Measurements from ENCODE around the gene SRRM5. TPM values are rescaled to one million over a fixed set of nuclear protein-coding genes. Genes with fewer than 3 reads are reported as not detected.

The SRRM5 gene, protein sequence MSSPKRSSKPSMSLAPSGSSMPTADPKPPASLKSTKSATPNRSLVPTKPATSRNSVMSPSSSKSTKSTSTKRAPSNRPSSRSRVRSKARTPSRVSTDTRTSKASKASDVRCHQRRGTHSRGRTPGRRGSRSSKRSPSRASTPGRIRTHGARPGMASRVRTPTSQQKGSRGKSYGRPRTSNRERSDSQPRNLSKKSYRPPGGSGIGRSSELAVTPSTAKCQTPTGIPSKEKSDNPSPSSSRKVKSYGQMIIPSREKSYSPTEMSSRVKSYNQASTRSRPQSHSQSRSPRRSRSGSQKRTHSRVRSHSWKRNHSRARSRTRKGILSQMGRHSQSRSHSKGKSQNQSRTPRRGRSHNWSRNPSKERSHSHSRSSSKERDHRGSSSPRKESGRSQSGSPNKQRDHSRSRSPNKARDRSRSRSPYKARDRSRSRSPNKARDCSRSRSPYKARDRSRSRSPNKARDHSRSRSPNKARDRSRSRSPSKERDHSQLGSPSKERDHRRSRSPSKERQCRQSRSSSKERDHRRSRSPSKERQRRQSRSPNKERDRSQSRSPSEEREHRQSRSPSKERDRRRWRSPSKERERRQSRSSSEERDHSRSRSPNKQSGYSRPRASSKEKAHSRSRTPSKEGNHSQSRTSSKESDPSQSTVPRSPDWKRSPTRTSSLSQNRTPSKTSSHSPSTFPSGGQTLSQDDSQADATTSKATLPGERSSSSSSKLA
- total RNA-seq: under 1 TPM in 6 of 9 donors, not detected in 3; 0.15 to 0.43 (median 0.18) TPM
- polyA plus RNA-seq: 1 to 10 TPM in 2 of 3 donors, under 1 TPM in 1; 0.53 to 4.7 (median 1.2) TPM
- long read RNA-seq, donor 1: 0 reads
- long read RNA-seq, donor 2, partial matches to known transcripts: 0 of 1 reads
- long read RNA-seq, donor 2, other reads (novel, unspliced or antisense): 0 of 1 reads
- long read RNA-seq, donor 3: 0 reads
- long read RNA-seq, donor 4: 0 reads
- long read RNA-seq, donor 5, partial matches to known transcripts: 0 of 2 reads
- long read RNA-seq, donor 5, other reads (novel, unspliced or antisense): 2 of 2 reads
- long read RNA-seq, donor 6: 0 reads
- long read RNA-seq, donor 7, partial matches to known transcripts: 45 of 45 reads
- long read RNA-seq, donor 7, other reads (novel, unspliced or antisense): 0 of 45 reads
- long read RNA-seq, donor 8, partial matches to known transcripts: 28 of 120 reads
- long read RNA-seq, donor 8, other reads (novel, unspliced or antisense): 91 of 120 reads
- long read RNA-seq, donor 9, partial matches to known transcripts: 69 of 71 reads
- long read RNA-seq, donor 9, other reads (novel, unspliced or antisense): 0 of 71 reads
- long read RNA-seq, donor 10, partial matches to known transcripts: 5 of 5 reads
- long read RNA-seq, donor 10, other reads (novel, unspliced or antisense): 0 of 5 reads

DNA sequence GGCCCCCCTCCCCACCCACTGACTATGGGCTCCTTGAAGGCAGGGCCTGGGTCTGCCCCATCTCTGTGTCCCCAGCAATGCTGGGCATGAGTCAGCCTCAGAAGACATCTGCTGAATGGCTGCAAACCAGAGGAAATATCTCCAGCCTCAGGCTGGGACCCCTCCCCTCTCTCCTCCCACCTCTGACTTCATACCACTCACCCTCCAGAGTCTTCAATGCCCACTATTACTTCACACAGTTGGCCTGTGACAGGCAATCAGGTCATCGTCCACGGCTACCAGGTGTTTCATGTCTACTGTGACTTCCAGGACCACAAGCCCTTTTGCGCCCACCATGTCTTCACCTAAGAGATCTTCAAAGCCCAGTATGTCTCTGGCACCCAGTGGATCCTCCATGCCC, at the start of gene SRRM5:
Gene SRRM5 (plus strand): TSS at position 301 of the 400 bp plus-strand sequence. CDS start 34 bp downstream, at position 335.
- Histone ChIP-seq H3K36me3 (replicated peaks in 1 of 2) (peaks cover 0 to 18% of the 10 kb centered on the region in 2 donors), H3K4me3 (no peak within 1 kb of the TSS), H3K4me1 (replicated peaks in 1 of 2) (peaks cover 6 to 19% of the 10 kb centered on the region in 2 donors), H3K27me3 (no peaks in the 10 kb centered on the region), H3K27ac (no peak within 1 kb of the TSS), H3K9me3 (replicated peaks in 1 of 3) (no peaks in the 10 kb centered on the region)
- intact Hi-C loops (cut with DNase I): no loop called here
- no peak for DNase-seq
- 91 to 100% (median 97%) methylated on average over 3 of the region's 3 CpGs for WGBS, 4 donors
- TF ChIP-seq, protein P1, sequence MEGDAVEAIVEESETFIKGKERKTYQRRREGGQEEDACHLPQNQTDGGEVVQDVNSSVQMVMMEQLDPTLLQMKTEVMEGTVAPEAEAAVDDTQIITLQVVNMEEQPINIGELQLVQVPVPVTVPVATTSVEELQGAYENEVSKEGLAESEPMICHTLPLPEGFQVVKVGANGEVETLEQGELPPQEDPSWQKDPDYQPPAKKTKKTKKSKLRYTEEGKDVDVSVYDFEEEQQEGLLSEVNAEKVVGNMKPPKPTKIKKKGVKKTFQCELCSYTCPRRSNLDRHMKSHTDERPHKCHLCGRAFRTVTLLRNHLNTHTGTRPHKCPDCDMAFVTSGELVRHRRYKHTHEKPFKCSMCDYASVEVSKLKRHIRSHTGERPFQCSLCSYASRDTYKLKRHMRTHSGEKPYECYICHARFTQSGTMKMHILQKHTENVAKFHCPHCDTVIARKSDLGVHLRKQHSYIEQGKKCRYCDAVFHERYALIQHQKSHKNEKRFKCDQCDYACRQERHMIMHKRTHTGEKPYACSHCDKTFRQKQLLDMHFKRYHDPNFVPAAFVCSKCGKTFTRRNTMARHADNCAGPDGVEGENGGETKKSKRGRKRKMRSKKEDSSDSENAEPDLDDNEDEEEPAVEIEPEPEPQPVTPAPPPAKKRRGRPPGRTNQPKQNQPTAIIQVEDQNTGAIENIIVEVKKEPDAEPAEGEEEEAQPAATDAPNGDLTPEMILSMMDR (IDR thresholded peaks at IDR 0.05): no peak
- no peak for TF ChIP-seq POLR2A (IDR thresholded peaks at IDR 0.05)

GRCh38 chr19:43562226-43562697, 49.6 kb upstream of the SRRM5 start:
- peak in 1 of 7 donors; percentile 58 for DNase-seq
- no peak overlapping the region for H3K4me3 ChIP-seq
- no peaks in the 10 kb centered on the region for H3K27me3 ChIP-seq
- H3K4me1 ChIP-seq (replicated peaks in 1 of 2): peaks cover 17 to 22% of the 10 kb centered on the region in 2 donors
- H3K36me3 ChIP-seq (replicated peaks in 1 of 2): peaks cover 0 to 5% of the 10 kb centered on the region in 2 donors
- H3K9me3 ChIP-seq (replicated peaks in 1 of 3): no peaks in the 10 kb centered on the region
- H3K27ac ChIP-seq: peak overlapping the region; percentile 63 to 94 (median 82)
- intact Hi-C loops (cut with DNase I): no loop called here
- TF ChIP-seq, protein P1 (IDR thresholded peaks at IDR 0.05): no peak
- no peak for TF ChIP-seq POLR2A (IDR thresholded peaks at IDR 0.05)
- 50 to 70% (median 62%) methylated on average over 5 to 6 of the region's 6 CpGs for WGBS, 4 donors

- Histone ChIP-seq H3K27me3 (no peaks in the 10 kb centered on the region), H3K9me3 (replicated peaks in 1 of 3) (no peaks in the 10 kb centered on the region), H3K36me3 (replicated peaks in 1 of 2) (peaks cover 0 to 5% of the 10 kb centered on the region in 2 donors), H3K4me1 (replicated peaks in 1 of 2) (peaks cover 16 to 22% of the 10 kb centered on the region in 2 donors), H3K4me3 (no peak overlapping the region), H3K27ac (peak overlapping the region; percentile 63 to 94 (median 82))
- WGBS, 4 donors: 16 to 33% (median 24%) methylated on average over 13 to 14 of the region's 14 CpGs
- peak; percentile 79 to 97 (median 90) for DNase-seq
- intact Hi-C loops (cut with DNase I): no loop called here
- TF ChIP-seq POLR2A (IDR thresholded peaks at IDR 0.05): peak in 1 of 2 donors; percentile 54
- TF ChIP-seq, protein P1 (IDR thresholded peaks at IDR 0.05): no peak
Observed at GRCh38 chr19:43562698-43563241, 49.1 kb upstream of the SRRM5 start.

All from adrenal gland (tissue), 19 donors.